SK-N-SH (cell line): Measurements from ENCODE around the gene CRTC1. TPM values are rescaled to one million over a fixed set of nuclear protein-coding genes. Genes with fewer than 3 reads are reported as not detected.

Source experiments
- CTCF ChIA-PET: fragments of 300-600, 350-600 bp; formaldehyde crosslinking; extraction: SDS; loops from one replicate; lab custom pipeline; 2021; lab: Yijun Ruan, JAX
- POLR2A ChIA-PET: fragments of 350-600 bp; sonication (Branson Sonifier 250); formaldehyde crosslinking; extraction: SDS; loops from one replicate; lab custom pipeline; 2020; ENCODE audit warnings: antibody characterized with exemption, inconsistent platforms; lab: Yijun Ruan, JAX
- DNase-seq: peaks from one replicate; pipeline ENCODE4 v3.0.0; 2012
- H2AFZ ChIP-seq: fragments of 200-600 bp; sonication (generic); 2 replicates; pipeline ENCODE4 v1.8.1; 2016; ENCODE audit warnings: antibody characterized with exemption, mild to moderate bottlenecking, low read depth
- H3F3A ChIP-seq: fragments of 200-600 bp; sonication (generic); replicated peaks from 2 replicates; pipeline ENCODE3; 2016; ENCODE audit warnings: antibody characterized with exemption, mild to moderate bottlenecking; ENCODE audit not compliant: insufficient read depth
- H3K27ac ChIP-seq, 2 experiments: fragments of 200-500 bp in 1 of 2; fragments of 200-600 bp in 1 of 2; sonication (Bioruptor generic) in 1 of 2; sonication (generic), shearing (Covaris generic) in 1 of 2; 2 replicates each; pipeline versions ENCODE4 v1.5.1 to v1.6.1; 2014 to 2016; ENCODE audit warnings: low read depth in 2 of 2, inconsistent platforms in 1 of 2, low read length in 1 of 2, mild to moderate bottlenecking in 1 of 2, mixed read lengths in 1 of 2
- H3K27me3 ChIP-seq: fragments of 200-600 bp; sonication (generic), shearing (Covaris generic); 2 replicates; pipeline ENCODE4 v1.6.1; 2016; ENCODE audit warnings: mixed run types; ENCODE audit not compliant: insufficient read depth
- H3K36me3 ChIP-seq, 2 experiments: fragments of 200-500 bp in 1 of 2; fragments of 200-600 bp in 1 of 2; sonication (Bioruptor generic) in 1 of 2; sonication (generic) in 1 of 2; replicated peaks in 1 of 2; 2 replicates each; pipeline versions ENCODE3 to v1.5.1; 2014 to 2016; ENCODE audit warnings: low read length in 1 of 2, mild to moderate bottlenecking in 1 of 2; ENCODE audit not compliant: insufficient read depth in 2 of 2, control insufficient read depth in 1 of 2
- H3K4me1 ChIP-seq, 2 experiments: fragments of 200-500 bp in 1 of 2; fragments of 200-600 bp in 1 of 2; sonication (Bioruptor generic) in 1 of 2; sonication (generic), shearing (Covaris generic) in 1 of 2; 2 replicates each; pipeline versions ENCODE4 v1.5.1 to v1.6.1; 2014 to 2016; ENCODE audit warnings: low read depth in 1 of 2, low read length in 1 of 2, mixed run types in 1 of 2; ENCODE audit not compliant: insufficient read depth in 2 of 2, control insufficient read depth in 1 of 2
- H3K4me2 ChIP-seq: fragments of 200-600 bp; sonication (generic), shearing (Covaris generic); 2 replicates; pipeline ENCODE4 v1.6.1; 2017; ENCODE audit warnings: mixed run types
- H3K4me3 ChIP-seq, 2 experiments: fragments of 200-500 bp in 1 of 2; fragments of 200-600 bp in 1 of 2; sonication (Bioruptor generic) in 1 of 2; sonication (generic), shearing (Covaris generic) in 1 of 2; 2 replicates each; pipeline versions ENCODE4 v1.5.1 to v1.8.1; 2014 to 2016; ENCODE audit warnings: low read depth in 2 of 2, inconsistent platforms in 1 of 2, low read length in 1 of 2, mild to moderate bottlenecking in 1 of 2, mixed read lengths in 1 of 2, moderate library complexity in 1 of 2
- H3K79me2 ChIP-seq: fragments of 200-600 bp; sonication (generic); 2 replicates; pipeline ENCODE4 v1.8.1; 2017; ENCODE audit warnings: mild to moderate bottlenecking; ENCODE audit not compliant: insufficient read depth
- H3K9ac ChIP-seq: fragments of 200-600 bp; sonication (generic); 2 replicates; pipeline ENCODE4 v1.6.1; 2017; ENCODE audit warnings: mixed run types
- H3K9me2 ChIP-seq: fragments of 200-600 bp; sonication (generic); 2 replicates; pipeline ENCODE4 v1.6.1; 2017; ENCODE audit warnings: mixed run types
- H3K9me3 ChIP-seq: fragments of 200-600 bp; sonication (generic); 2 replicates; pipeline ENCODE4 v1.6.1; 2017; ENCODE audit warnings: mixed run types, mild to moderate bottlenecking, moderate library complexity
- H4K20me1 ChIP-seq: fragments of 200-600 bp; sonication (generic); 2 replicates; pipeline ENCODE4 v1.6.1; 2017; ENCODE audit warnings: mild to moderate bottlenecking, mixed run types; ENCODE audit not compliant: insufficient read depth
- EZH2phosphoT487 ChIP-seq: fragments of 200-600 bp; sonication (generic); IDR thresholded peaks from 2 replicates; pipeline ENCODE4 v1.6.1; 2017; ENCODE audit warnings: low read depth, mixed run types, mild to moderate bottlenecking, antibody characterized with exemption, moderate library complexity, borderline replicate concordance
- GABPA ChIP-seq: IDR thresholded peaks from 2 replicates; pipeline ENCODE4 v1.4.0; 2012; ENCODE audit warnings: low read depth, mild to moderate bottlenecking
- MAX ChIP-seq: IDR thresholded peaks from 2 replicates; pipeline ENCODE4 v1.4.0; 2012; ENCODE audit warnings: low read depth
- MEF2A ChIP-seq: IDR thresholded peaks from 2 replicates; pipeline ENCODE4 v1.4.0; 2012; ENCODE audit warnings: low read depth, borderline replicate concordance
- MXI1 ChIP-seq: IDR thresholded peaks from 2 replicates; pipeline ENCODE4 v1.6.1; 2012; ENCODE audit warnings: mild to moderate bottlenecking, low read depth, low read length, improper control_type of control experiment
- NFIC ChIP-seq: IDR thresholded peaks from 2 replicates; pipeline ENCODE4 v1.4.0; 2012; ENCODE audit warnings: borderline replicate concordance
- PBX3 ChIP-seq: IDR thresholded peaks from 2 replicates; pipeline ENCODE4; 2012
- RCOR1 ChIP-seq: fragments of 150-350 bp; IDR thresholded peaks from 2 replicates; pipeline ENCODE4 v1.6.1; 2017; ENCODE audit warnings: antibody characterized with exemption, low read length
- RXRA ChIP-seq: IDR thresholded peaks from 2 replicates; pipeline ENCODE4 v1.4.0; 2012; ENCODE audit warnings: low read depth, mild to moderate bottlenecking, borderline replicate concordance
- TAF1 ChIP-seq: IDR thresholded peaks from 2 replicates; pipeline ENCODE4 v1.6.1; 2012; ENCODE audit warnings: low read depth, mild to moderate bottlenecking, low read length, moderate library complexity, borderline replicate concordance
- TEAD4 ChIP-seq: IDR thresholded peaks from 2 replicates; pipeline ENCODE4 v1.4.0; 2012; ENCODE audit warnings: mild to moderate bottlenecking, borderline replicate concordance; ENCODE audit not compliant: insufficient read depth
- YY1 ChIP-seq: IDR thresholded peaks from 2 replicates; pipeline ENCODE4 v1.4.0; 2012; ENCODE audit warnings: low read depth, mild to moderate bottlenecking
- WGBS: methylation state at CpG from one replicate; pipeline ENCODE4 v1.1.6; 2017; ENCODE audit warnings: low lambda C conversion rate; 5-methylcytosine and 5-hydroxymethylcytosine counted together
- polyA plus RNA-seq, 3 experiments: library from polyadenylated mRNA; depleted of rRNA; stranded (reverse); fragments of >200 nt; gene quantifications; 2 replicates each; pipeline ENCODE4 v1.2.3, GENCODE V29; 2012
- TF ChIP-seq, protein P1 (sequence below): IDR thresholded peaks from 2 replicates; pipeline ENCODE4 v1.4.0; 2012; ENCODE audit warnings: low read depth, borderline replicate concordance
- TF ChIP-seq, protein P2 (sequence below): IDR thresholded peaks from 2 replicates; pipeline ENCODE4 v1.4.0; 2012; ENCODE audit warnings: low read depth, borderline replicate concordance

The CRTC1 gene
- polyA plus RNA-seq, 1 of the 3 experiments (the other 2 are of a cell fraction) = 5.0 TPM

DNA sequence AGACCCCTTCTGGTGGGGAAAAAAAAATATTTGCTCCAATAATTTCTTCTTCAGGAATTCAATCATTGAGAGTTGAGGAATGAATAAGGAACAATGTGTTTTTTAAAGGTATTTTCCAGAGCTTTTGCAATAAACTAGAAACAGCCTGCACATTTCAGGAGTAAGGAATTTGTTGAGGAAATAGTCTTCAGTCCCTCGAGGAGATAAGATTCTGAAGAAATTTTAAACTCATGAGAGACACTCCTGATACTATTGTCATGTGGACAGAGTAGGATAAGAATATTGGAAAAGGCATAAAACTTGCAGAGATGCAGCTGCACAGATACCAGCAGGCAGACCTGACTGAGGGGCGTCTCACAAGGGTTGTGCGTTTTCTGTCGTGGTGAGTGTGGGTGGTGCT, 71.0 kb downstream of the CRTC1 start:
- no peak overlapping the region for H3K4me3 ChIP-seq
- TF ChIP-seq MAX (no peak), RCOR1 (no peak), RXRA (no peak), YY1 (no peak), EZH2phosphoT487 (no peak), NFIC (no peak), TAF1 (no peak), PBX3 (no peak), MEF2A (no peak), GABPA (no peak), MXI1 (no peak), TEAD4 (no peak)
- TF ChIP-seq, protein P1, sequence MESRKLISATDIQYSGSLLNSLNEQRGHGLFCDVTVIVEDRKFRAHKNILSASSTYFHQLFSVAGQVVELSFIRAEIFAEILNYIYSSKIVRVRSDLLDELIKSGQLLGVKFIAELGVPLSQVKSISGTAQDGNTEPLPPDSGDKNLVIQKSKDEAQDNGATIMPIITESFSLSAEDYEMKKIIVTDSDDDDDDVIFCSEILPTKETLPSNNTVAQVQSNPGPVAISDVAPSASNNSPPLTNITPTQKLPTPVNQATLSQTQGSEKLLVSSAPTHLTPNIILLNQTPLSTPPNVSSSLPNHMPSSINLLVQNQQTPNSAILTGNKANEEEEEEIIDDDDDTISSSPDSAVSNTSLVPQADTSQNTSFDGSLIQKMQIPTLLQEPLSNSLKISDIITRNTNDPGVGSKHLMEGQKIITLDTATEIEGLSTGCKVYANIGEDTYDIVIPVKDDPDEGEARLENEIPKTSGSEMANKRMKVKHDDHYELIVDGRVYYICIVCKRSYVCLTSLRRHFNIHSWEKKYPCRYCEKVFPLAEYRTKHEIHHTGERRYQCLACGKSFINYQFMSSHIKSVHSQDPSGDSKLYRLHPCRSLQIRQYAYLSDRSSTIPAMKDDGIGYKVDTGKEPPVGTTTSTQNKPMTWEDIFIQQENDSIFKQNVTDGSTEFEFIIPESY = no peak
- TF ChIP-seq, protein P2, sequence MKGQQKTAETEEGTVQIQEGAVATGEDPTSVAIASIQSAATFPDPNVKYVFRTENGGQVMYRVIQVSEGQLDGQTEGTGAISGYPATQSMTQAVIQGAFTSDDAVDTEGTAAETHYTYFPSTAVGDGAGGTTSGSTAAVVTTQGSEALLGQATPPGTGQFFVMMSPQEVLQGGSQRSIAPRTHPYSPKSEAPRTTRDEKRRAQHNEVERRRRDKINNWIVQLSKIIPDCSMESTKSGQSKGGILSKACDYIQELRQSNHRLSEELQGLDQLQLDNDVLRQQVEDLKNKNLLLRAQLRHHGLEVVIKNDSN = no peak
- H3K79me2 ChIP-seq = no peaks in the 10 kb centered on the region
- H4K20me1 ChIP-seq = no peaks in the 10 kb centered on the region
- no peak overlapping the region for H2AFZ ChIP-seq
- H3K27ac ChIP-seq = no peak overlapping the region
- CTCF ChIA-PET = interaction anchor here (0.9 to 1.2 kb wide), 2 partner anchors 10 to 91 kb away, joined by 3 read pairs; no protein-coding TSS in a partner anchor
- no peaks in the 10 kb centered on the region for H3K9me3 ChIP-seq
- POLR2A ChIA-PET = interaction anchor here (1.1 kb wide), 1 partner anchor 13 kb away, joined by 3 read pairs; no protein-coding TSS in a partner anchor
- no peak for DNase-seq
- no peaks in the 10 kb centered on the region for H3K9me2 ChIP-seq
- no peak overlapping the region for H3K4me2 ChIP-seq
- H3F3A ChIP-seq = peaks cover 3% of the 10 kb centered on the region
- peaks cover 0 to 15% of the 10 kb centered on the region in 2 experiments; a peak in 1 of 4 replicates for H3K4me1 ChIP-seq
- no peaks in the 10 kb centered on the region for H3K27me3 ChIP-seq
- no peak overlapping the region for H3K9ac ChIP-seq
- H3K36me3 ChIP-seq = peaks cover 0 to 3% of the 10 kb centered on the region in 2 experiments
- 94% methylated on average over 4 of the region's 4 CpGs for WGBS
